ENCODE results near the gene SP5. TPM values are rescaled to one million over a fixed set of nuclear protein-coding genes. Genes with fewer than 3 reads are reported as not detected.

The SP5 gene
- total RNA-seq, result not detected in 2 replicates

GRCh38 chr2:170715062-170715931 lies at the start of gene SP5:
TSS of gene SP5 (plus strand) at chr2:170715337. CDS start at chr2:170715513, 176 bp downstream.

Other genes with a start within 250 kb of the SP5 start
- 4.5 TPM in 1 of 2 replicates, not detected in the other for gene ERICH2, start 55.0 kb downstream of the SP5 start, total RNA-seq
- not detected in 2 replicates for gene GAD1, start 101.5 kb downstream of the SP5 start, total RNA-seq
- 58.7 and 86.0 TPM in 2 replicates for gene GORASP2, start 213.9 kb downstream of the SP5 start, total RNA-seq